Left cardiac atrium (tissue), 4 donors: Measurements from ENCODE around the gene CDCA3. TPM values are rescaled to one million over a fixed set of nuclear protein-coding genes. Genes with fewer than 3 reads are reported as not detected.
A peak's percentile ranks its signal among the peaks of the same experiment; 100 is the strongest.

Experiments
- ATAC-seq, 2 donors: fragments of 200-7000 bp; cut with Tn5 transposase; one replicate each; pipeline ENCODE4 v1.9.1; 2020; ENCODE audit warnings: mild to moderate bottlenecking in 2 of 2, moderate library complexity in 2 of 2
- DNase-seq: peaks from one replicate; pipeline ENCODE4 v3.0.0-alpha.2; 2020
- intact Hi-C, 2 donors: fragments of 100-400 bp; cut with DNase I; formaldehyde crosslinking; loops; one replicate each; pipeline versions ENCODE4 v1.14.1 to v1.15.1; 2022 to 2023
- total RNA-seq, 2 donors: library from RNA; stranded (reverse); fragmentation: NEBNext Ultra II Directional; extraction: Animal tissue kit (Norgen Biotek cat#: 25700); gene quantifications; one replicate each; pipeline ENCODE4 v1.2.1, GENCODE V29; 2021
- donor health status: DM: no; HTN: yes; CAD: no.
- donor health status: DM: no; HTN: yes; CAD: no; lungs with severe emphysema.
- donor health status: DM: yes; HTN: yes; CAD: no.
- donor health status: Dilated cardiomyopathy.

CDCA3 gene
- total RNA-seq, 2 donors from 2014 or later = 0.82 TPM; not detected in 1

DNA sequence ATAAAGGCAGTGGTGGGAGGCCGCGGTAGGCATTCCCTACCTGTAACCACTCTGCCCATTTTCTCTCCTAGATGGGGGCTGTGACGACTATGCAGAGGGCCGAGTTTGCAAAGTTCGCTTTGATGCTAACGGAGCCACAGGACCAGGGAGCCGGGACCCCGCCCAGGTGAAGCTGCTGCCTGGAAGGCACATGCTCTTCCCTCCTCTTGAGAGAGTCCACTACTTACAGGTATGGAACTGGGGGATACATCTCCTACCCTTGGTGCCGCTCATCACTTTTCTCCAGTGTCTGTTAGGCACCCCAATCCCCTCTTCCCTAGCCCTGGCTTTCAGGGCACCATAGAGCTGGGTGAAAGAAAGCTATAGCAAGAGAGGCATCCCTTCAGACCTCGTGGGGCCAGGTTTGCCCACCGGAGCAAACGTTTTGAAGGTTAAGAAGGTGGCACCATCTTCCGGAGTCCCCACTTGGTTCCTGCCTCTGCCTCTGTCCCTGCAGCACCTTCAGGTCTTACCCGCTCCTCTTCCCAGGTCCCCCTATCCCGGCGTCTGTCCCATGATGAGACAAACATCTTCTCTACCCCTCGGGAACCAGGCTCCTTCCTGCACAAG, 24.9 kb downstream of the CDCA3 start:
- no peak for ATAC-seq
- intact Hi-C loops = loop anchor here (5.0 to 10.0 kb wide), 3 partner anchors 71 to 211 kb away; partner anchors contain the start of gene MLF2 (in 2 of the 2)
- peak; percentile 26 for DNase-seq

DNA sequence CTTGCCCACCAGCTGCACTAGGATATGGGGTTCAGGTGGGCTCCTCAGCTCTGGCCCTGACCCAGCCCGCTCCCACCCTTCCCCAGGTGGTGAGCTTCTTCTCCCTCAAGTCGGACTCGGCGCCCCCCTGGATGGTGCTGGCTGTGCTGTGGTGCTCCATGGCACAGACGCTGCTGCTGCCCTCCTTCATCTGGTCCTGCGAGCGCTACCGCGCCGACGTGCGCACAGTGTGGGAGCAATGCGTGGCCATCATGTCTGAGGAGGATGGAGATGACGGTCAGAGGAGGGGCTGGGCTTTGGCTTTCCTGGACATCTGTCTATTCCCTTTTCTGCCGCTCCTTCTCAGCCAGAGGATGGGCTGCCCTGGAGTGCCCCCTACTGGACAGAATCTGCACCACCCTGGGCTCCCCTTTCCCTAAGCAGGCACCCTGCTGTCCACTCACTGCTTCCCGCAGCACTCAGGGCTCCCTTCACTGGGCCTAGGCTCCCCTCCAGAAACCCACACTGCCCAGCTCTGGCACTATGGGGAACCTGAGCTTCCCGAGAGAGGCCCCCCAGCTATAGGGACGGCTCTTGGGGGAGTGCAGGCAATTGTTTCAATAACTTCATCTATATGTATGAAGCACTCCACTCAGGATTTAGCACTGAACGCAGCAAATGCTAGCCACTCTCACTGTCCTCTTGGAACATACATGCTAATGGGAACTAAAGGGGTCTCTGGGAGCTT, 25.5 kb downstream of the CDCA3 start:
- ATAC-seq (peak; percentile 53 to 58), DNase-seq (peak; percentile 85)
- intact Hi-C loops = loop anchor here (5.0 to 10.0 kb wide), 3 partner anchors 71 to 211 kb away; partner anchors contain the start of gene MLF2 (in 2 of the 2)

DNA sequence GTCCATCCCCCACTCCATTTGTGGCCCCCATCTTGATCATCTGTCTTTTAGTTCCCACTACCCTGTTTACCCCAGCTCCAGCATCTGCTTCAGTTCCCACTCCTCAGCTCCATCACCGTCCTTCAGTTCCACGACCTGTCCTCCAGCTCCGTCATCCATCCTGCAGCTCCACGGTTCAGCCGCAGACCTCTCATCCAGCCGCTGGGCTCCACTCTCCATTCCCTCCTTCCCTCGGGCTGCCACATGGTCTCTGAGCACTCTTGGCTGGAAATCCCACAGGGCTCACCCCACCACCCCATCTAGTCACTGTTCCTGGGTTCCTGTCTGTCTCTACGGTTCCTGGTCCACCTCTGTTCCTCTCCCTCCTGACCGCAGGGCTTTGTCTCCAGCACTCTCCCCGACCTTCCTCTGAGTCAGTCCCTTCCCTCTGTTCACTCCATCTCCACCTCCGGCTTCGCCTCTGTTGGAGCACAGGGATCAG, 26.1 kb downstream of the CDCA3 start:
- intact Hi-C loops = loop anchor here (5.0 to 10.0 kb wide), 3 partner anchors 70 to 210 kb away; partner anchors contain the start of gene MLF2 (in 2 of the 2)
- DNase-seq = no peak
- no peak for ATAC-seq

DNA sequence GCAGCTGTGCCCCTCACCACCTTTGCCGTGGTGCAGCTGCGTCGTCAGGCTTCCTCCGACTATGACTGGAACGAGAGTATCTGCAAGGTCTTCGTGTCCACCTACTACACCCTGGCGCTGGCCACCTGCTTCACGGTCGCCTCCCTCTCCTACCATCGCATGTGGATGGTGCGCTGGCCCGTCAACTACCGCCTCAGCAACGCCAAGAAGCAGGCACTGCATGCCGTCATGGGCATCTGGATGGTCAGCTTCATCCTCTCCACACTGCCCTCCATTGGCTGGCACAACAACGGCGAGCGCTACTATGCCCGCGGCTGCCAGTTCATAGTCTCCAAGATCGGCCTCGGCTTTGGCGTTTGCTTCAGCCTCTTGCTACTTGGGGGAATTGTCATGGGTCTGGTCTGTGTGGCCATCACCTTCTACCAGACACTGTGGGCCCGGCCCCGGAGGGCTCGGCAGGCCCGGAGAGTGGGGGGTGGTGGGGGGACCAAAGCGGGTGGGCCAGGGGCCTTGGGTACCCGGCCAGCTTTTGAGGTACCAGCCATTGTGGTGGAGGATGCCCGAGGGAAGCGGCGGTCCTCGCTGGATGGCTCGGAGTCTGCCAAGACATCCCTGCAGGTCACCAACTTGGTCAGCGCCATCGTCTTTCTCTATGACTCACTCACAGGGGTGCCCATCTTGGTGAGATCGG, 26.9 kb downstream of the CDCA3 start:
- ATAC-seq (no peak), DNase-seq (no peak)
- intact Hi-C loops = loop anchor here (10.0 kb wide), 2 partner anchors 69 to 209 kb away; partner anchors contain the start of gene MLF2 (in 1 of the 2)

DNA sequence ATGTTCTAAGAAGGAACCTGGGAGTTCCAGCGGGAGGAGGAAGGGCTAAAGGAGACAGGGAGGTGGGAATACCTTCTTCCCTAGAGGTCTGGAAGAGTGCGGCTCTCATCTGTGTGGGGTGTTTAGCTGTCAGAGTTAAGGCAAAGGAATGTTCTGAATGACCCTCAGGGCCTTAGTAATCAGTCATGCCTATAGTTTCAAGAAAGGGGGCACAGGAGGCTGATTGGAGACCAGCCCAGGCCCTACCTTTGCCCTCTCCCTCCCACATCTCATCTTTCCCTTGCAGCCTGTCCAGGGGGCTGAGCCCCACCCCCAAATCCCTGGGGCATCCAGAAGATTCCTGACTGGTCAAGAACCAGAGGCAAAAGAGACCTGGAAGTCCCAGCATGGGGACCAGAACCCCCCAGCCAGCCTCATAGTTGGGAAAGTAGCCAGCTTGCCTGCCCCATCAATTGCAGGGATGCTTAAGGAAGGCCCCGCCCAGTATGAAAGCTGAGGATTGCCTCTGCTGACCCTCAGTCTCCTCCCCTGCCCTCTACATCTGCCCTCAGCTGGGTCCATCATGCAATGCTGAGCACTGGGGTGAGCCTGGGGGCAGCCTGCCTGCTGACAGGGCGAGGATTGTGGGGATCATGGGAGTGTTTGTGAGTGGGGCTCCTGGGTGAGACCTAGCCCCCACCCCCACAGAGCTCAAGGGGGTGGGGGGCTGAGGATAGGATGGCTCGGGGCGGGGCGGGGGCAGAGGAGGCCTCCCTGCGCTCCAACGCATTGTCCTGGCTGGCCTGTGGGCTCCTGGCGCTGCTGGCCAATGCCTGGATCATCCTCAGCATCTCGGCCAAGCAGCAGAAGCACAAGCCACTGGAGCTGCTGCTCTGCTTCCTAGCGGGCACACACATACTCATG, 27.7 kb downstream of the CDCA3 start:
- ATAC-seq (no peak), DNase-seq (no peak)
- intact Hi-C loops = loop anchor here (10.0 kb wide), 2 partner anchors 69 to 209 kb away; partner anchors contain the start of gene MLF2 (in 1 of the 2)

DNA sequence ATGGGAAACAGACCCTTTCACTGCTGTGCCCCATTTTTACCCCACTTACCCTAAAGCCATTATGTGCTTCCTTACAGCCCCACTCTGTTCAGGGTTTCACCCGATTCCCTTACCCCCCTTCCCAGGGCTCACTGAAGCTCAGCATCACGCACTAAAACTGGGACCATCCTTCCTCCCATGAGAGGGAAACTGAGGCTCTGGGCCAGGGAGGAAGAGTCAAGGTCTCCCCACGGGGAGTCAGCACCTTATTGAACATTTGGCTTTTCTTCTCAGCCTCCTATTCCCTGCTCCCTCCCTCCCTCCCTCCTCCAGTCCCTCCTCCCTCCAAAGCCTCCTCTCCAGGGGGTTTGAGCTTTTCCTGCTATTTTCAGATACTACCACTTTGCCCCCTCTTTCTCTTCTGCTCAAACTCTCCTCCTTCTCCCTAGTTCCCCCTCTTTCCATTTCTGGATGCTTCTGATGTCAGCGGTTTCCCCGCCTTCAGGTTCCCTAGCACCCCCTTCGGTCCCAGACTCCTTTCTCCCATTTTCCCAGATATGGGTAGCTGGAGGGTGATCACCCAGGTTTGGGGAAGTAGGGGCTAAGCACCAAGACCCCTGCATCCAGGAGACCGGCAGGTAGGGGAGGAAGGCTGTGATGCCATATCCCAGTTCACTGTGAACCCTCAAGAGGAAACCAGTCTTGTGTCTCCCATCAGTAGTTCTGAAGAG, 28.5 kb downstream of the CDCA3 start:
- DNase-seq (no peak), ATAC-seq (no peak)
- intact Hi-C loops = loop anchor here (10.0 kb wide), 2 partner anchors 68 to 208 kb away; partner anchors contain the start of gene MLF2 (in 1 of the 2)

DNA sequence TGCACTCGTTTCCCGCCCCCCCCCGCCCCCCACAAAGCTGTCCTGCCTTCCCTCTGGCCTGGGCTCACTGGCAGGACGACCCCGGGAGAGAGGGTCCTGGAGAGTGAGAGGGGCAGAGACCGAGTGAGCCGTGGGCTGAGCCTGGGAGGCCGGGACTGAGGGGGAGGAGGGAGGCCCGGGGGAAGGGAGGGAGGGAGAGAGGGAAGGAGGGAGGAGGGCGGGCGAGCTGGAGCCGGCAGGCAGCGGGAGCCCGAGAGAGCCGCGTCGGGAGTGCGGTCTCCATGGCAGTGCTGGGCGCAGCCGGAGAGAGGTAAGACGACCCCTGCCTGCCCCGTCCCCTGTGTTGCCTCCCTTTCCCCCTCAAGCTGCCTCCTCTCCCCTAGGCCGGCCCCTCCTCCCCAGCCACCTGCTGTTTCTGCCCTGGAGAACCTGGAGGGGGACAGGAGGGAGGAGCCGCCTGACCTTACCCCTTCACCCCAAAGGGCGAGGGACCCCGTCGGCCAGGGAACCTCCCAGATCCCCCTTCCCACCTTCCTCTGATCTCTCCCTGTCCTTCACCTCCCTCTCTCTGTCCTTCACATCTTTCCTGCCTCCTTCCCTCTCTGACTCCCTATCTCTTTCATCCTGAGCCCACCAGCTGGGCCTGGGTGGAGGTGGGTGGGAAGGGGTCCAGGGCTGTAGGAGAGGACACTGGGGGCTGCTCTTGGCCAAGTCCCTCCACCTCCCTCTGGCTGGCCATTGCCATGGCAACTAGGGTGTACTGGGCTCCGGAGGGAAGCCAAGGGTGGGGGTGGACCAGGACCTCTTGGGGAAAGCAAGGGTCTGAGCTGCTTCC, 29.3 kb downstream of the CDCA3 start, which contains the start of gene GPR162:
GPR162 (plus strand) TSS at position 231 of the 835 bp plus-strand sequence. CDS start 2,078 bp downstream, outside the sequence.
- ATAC-seq = peak; percentile 56 to 64
- peak; percentile 63 for DNase-seq
- intact Hi-C loops = loop anchor here (10.0 kb wide), 2 partner anchors 67 to 207 kb away; partner anchors contain the start of gene MLF2 (in 1 of the 2)

DNA sequence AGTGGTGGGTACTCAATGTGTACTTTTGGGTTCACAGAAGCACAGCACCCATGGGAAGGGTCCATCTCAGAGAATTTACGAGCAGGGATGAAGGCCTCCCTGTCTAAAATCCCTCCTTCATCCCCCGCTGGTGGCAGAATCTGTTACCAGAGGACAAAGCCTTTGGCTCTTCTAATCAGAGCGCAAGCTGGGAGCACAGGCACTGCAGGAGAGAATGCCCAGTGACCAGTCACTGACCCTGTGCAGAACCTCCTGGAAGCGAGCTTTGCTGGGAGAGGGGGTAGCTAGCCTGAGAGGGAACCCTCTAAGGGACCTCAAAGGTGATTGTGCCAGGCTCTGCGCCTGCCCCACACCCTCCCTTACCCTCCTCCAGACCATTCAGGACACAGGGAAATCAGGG, 30.9 kb downstream of the CDCA3 start:
- no peak for ATAC-seq
- intact Hi-C loops = loop anchor here (10.0 kb wide), 2 partner anchors 65 to 205 kb away; partner anchors contain the start of gene MLF2 (in 1 of the 2)
- DNase-seq = no peak

DNA sequence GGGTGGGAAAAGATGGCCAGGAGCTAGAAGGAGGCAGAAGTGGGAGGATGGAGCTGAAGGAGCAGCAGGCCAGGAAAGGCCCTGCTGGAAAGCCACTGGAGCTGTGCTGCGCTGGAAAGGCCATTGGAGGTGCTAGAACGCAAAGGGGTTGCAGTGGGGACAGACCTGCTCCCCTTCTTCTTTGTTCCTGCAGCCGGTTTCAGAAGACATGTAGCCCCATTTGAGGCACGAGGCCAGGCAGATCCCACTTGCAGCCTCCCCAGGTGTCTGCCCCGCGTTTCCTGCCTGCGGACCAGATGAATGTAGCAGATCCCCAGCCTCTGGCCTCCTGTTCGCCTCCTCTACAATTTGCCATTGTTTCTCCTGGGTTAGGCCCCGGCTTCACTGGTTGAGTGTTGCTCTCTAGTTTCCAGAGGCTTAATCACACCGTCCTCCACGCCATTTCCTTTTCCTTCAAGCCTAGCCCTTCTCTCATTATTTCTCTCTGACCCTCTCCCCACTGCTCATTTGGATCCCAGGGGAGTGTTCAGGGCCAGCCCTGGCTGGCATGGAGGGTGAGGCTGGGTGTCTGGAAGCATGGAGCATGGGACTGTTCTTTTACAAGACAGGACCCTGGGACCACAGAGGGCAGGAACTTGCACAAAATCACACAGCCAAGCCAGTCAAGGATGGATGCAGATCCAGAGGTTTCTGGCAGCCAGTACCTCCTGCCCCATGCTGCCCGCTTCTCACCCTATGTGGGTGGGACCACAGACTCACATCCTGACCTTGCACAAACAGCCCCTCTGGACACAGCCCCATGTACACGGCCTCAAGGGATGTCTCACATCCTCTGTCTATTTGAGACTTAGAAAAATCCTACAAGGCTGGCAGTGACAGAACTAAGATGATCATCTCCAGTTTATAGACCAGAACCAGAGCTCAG, 31.7 kb downstream of the CDCA3 start:
- ATAC-seq (no peak), DNase-seq (no peak)
- intact Hi-C loops = loop anchor here (10.0 kb wide), 2 partner anchors 65 to 205 kb away; partner anchors contain the start of gene MLF2 (in 1 of the 2)

DNA sequence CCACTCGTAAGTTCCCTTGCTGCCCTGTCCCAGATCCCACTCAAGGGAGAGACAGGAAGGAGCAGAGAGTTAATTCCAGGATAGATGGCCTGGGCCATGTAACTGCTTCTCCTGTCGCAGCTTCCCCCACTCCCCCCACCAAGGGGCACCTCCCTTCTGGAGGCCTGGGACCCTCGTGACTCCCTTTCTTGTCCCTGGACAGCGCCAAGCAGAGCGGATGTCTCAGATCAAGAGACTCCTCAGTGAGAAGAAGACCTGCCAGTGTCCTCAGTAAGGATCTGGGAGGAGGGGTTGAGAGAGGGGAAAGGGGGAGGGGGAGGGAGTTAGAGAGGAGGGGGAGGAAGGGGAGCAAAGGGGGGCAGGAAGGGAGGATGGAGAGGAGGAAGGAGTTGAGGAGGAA, 32.4 kb downstream of the CDCA3 start:
- intact Hi-C loops = no loop called here
- DNase-seq (no peak), ATAC-seq (no peak)

DNA sequence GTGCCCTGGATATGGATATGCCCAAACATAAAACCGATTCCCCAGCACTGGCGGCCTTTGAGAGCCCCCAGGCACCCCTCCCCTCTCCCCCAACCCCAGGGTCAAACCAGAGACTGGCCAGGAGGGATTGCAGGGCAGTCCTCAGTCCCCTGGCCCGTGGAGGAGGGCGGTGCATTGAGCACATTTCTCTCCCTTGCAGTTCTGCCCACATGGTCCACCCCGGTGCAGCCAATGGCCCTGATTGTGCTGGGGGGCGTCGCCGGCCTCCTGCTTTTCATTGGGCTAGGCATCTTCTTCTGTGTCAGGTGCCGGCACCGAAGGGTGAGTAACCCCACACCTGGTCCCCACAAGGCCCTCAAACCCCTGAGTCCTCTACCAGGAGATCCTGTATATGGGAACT, 32.9 kb downstream of the CDCA3 start:
- DNase-seq (no peak), ATAC-seq (no peak)
- intact Hi-C loops = no loop called here

DNA sequence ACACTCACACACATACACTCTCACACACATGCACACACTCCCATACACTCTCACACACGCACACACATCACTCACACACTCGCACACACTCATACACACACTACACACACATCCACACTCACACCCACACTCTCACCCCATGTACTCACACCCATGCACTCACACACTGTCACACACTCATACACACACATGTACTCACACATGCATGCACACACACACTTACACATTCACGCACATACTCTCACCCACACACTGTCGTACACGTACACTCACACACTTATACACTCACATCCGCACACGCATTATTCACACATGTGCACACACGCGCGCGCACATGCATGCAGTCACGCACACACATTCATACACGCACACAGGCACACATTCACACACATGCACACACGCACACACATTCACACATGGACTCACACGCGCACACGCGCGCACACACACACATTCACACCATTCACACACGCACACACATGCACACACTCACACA, 33.4 kb downstream of the CDCA3 start:
- intact Hi-C loops = no loop called here
- no peak for DNase-seq
- no peak for ATAC-seq

DNA sequence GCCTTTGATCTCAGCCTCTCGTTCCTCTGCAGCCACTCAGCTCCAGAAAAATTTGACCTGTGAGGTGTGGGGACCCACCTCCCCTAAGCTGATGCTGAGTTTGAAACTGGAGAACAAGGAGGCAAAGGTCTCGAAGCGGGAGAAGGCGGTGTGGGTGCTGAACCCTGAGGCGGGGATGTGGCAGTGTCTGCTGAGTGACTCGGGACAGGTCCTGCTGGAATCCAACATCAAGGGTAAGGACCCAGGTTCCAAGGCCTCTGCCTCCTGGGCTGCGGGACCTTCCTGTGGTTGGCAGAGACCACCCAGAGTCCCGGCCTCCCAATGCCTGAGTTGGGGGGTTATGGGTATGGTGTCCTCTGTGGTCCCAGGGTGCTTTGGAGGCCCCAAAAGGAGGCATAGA, 34.0 kb downstream of the CDCA3 start:
- ATAC-seq (no peak), DNase-seq (no peak)
- intact Hi-C loops = no loop called here

DNA sequence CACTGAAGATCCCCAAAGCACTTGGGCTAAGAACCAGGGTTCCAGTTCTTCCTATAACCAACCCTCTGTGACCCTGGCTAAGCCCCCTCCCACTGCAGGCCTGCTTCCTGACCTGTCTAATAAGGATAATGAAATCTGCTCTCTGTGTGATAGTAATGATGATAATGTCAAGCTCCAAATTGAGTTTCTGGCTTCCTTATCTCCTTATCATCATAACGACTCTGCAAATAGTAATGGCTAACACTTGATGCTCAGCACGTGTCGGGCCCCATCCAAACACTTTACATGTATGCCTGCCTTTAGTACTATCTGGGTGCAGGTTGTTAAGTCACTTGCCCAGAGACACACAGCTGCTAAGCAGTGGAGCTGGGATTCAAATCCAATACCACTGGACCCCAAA, 34.5 kb downstream of the CDCA3 start:
- no peak for ATAC-seq
- intact Hi-C loops = no loop called here
- no peak for DNase-seq

DNA sequence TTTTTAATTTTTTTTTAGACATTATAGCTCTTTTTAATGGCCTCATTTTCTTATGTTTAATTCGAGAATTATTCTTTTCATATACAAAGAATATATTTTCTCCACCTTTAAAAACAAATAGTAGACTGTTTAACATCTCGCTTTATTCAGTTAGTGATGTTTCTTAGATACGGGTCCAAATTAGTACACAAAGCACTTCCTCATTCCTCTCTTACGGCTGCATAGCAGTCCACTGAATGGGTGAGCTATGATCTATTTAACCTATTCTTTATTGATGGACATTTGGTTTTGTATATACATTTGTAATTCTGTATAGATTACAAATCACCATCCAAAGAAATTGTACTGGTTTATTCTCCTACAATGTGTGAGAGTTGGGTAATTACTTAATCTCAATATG, 37.7 kb downstream of the CDCA3 start:
- intact Hi-C loops = no loop called here
- no peak for ATAC-seq
- no peak for DNase-seq

DNA sequence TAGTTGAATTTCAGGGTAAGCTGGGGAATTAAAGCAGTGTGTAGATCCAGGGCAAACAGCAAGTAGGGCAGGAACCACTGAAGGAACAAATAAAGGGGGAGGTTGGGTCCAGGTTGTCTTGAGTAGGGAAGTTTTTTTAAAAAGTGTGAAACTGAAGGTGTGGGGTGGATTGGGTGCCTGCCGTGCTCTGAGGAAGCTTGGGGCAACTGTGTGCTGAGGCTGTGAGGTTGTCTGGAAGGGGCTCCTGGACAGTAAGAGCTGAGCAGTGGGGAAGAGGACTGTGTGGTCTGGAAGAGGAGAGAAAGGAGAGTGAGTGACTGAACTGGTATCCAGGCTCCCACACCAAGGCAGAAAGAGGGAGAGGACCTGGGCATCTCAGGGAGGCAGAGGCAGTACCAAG, 40.3 kb downstream of the CDCA3 start:
- intact Hi-C loops = no loop called here
- ATAC-seq (no peak), DNase-seq (no peak)
